Activated T-helper 1 cell treated with anti-CD3 and anti-CD28 coated beads, Interleukin-12 subunit alpha, Interleukin-12 subunit beta, Interleukin-2, Interleukin-4 antibody, amounts not matched to agents 30 ng/mL and 10 ng/mL and 1 ng/mL, durations not matched to agents 14 hours and 24 hours and 36 hours (primary cell): ENCODE measurements around the gene MCOLN3. TPM values are rescaled to one million over a fixed set of nuclear protein-coding genes. Genes with fewer than 3 reads are reported as not detected.
"Not testable (repeated sequence)": the region's sequence is repeated elsewhere in the genome, so short reads cannot be mapped to it uniquely, and the experiment has no call there.

Experiments
- DNase-seq: peaks from one replicate; pipeline ENCODE4 v3.0.0; 2021; ENCODE audit warnings: low spot score
- H3K27ac Mint-ChIP-seq: one replicate; pipeline ENCODE4 v1.8.0; 2021; ENCODE audit warnings: mild to moderate bottlenecking, mixed read lengths
- H3K27me3 Mint-ChIP-seq: one replicate; pipeline ENCODE4 v1.8.0; 2022; ENCODE audit warnings: mild to moderate bottlenecking, moderate library complexity, mixed read lengths; ENCODE audit not compliant: insufficient read depth
- H3K36me3 Mint-ChIP-seq: one replicate; pipeline ENCODE4 v1.8.0; 2021; ENCODE audit warnings: low read depth, mixed read lengths
- H3K4me1 Mint-ChIP-seq: one replicate; pipeline ENCODE4 v1.8.0; 2021; ENCODE audit warnings: low read depth, mixed read lengths
- H3K4me3 Mint-ChIP-seq: one replicate; pipeline ENCODE4 v1.8.0; 2021; ENCODE audit warnings: mild to moderate bottlenecking, moderate library complexity, mixed read lengths
- H3K9me3 Mint-ChIP-seq: one replicate; pipeline ENCODE4 v1.8.0; 2021; ENCODE audit warnings: mixed read lengths
- intact Hi-C: fragments of 100-400 bp; cut with micrococcal nuclease; formaldehyde crosslinking; loops from one replicate; pipeline ENCODE4 v1.15.1; 2024
- total RNA-seq: library from RNA; stranded (reverse); gene quantifications from 2 replicates; pipeline ENCODE4 v1.2.3, GENCODE V29; 2022

Gene MCOLN3
- total RNA-seq, 1 donor from 2014 or later: 1.7 TPM

GRCh38 chr1:84997667-84998600 lies 50.4 kb downstream of the MCOLN3 start:
- Mint-ChIP-seq H3K4me3 (peak overlapping the region; percentile 88), H3K27me3 (peaks cover 13% of the 10 kb centered on the region), H3K9me3 (no peaks in the 10 kb centered on the region), H3K36me3 (peaks cover 21% of the 10 kb centered on the region), H3K4me1 (peaks cover 46% of the 10 kb centered on the region), H3K27ac (peak overlapping the region; percentile 74)
- DNase-seq: no peak
- intact Hi-C loops: loop anchor here (1.0 to 5.0 kb wide), 7 partner anchors 51 to 426 kb away; partner anchors contain the start of genes BCL10, CTBS, MCOLN3 and SYDE2

- no peaks in the 10 kb centered on the region for H3K9me3 Mint-ChIP-seq
- intact Hi-C loops: loop anchor here (1.0 to 5.0 kb wide), 10 partner anchors 9 to 425 kb away; partner anchors contain the start of genes BCL10, CTBS and MCOLN3
- H3K36me3 Mint-ChIP-seq: peaks cover 25% of the 10 kb centered on the region
- peak within 1 kb of the TSS; percentile 88 for H3K27ac Mint-ChIP-seq
- peak within 1 kb of the TSS; percentile 88 for H3K4me3 Mint-ChIP-seq
- peak; percentile 52 for DNase-seq
- H3K27me3 Mint-ChIP-seq: peaks cover 12% of the 10 kb centered on the region
- H3K4me1 Mint-ChIP-seq: peaks cover 55% of the 10 kb centered on the region
Measured at GRCh38 chr1:84996846-84997666, 51.2 kb downstream of the MCOLN3 start, which contains the start of gene MCOLN2. MCOLN2 (minus strand) TSS chr1:84997113; CDS start chr1:84996872, 241 bp downstream.

GRCh38 chr1:84995484-84996334 lies 52.6 kb downstream of the MCOLN3 start:
- peak overlapping the region; percentile 87 for H3K4me3 Mint-ChIP-seq
- peak overlapping the region; percentile 88 for H3K27ac Mint-ChIP-seq
- peaks cover 61% of the 10 kb centered on the region for H3K4me1 Mint-ChIP-seq
- no peak for DNase-seq
- peaks cover 31% of the 10 kb centered on the region for H3K36me3 Mint-ChIP-seq
- no peaks in the 10 kb centered on the region for H3K9me3 Mint-ChIP-seq
- H3K27me3 Mint-ChIP-seq: peaks cover 9% of the 10 kb centered on the region
- intact Hi-C loops: loop anchor here (1.0 to 5.0 kb wide), 11 partner anchors 7 to 423 kb away; partner anchors contain the start of genes BCL10, C1orf52, CTBS and MCOLN3

GRCh38 chr1:84991097-84991920 lies 57.0 kb downstream of the MCOLN3 start:
- H3K4me3 Mint-ChIP-seq: peak overlapping the region; percentile 52
- intact Hi-C loops: no loop called here
- H3K4me1 Mint-ChIP-seq: peaks cover 65% of the 10 kb centered on the region
- H3K9me3 Mint-ChIP-seq: no peaks in the 10 kb centered on the region
- H3K27me3 Mint-ChIP-seq: no peaks in the 10 kb centered on the region
- peak overlapping the region; percentile 55 for H3K27ac Mint-ChIP-seq
- DNase-seq: no peak
- H3K36me3 Mint-ChIP-seq: peaks cover 41% of the 10 kb centered on the region

- Mint-ChIP-seq H3K9me3 (peaks cover 8% of the 10 kb centered on the region), H3K27me3 (no peaks in the 10 kb centered on the region), H3K4me3 (peak overlapping the region; percentile 45), H3K4me1 (peaks cover 71% of the 10 kb centered on the region), H3K27ac (peak overlapping the region; percentile 75), H3K36me3 (peaks cover 47% of the 10 kb centered on the region)
- intact Hi-C loops: loop anchor here (1.0 to 5.0 kb wide), 3 partner anchors 8 to 39 kb away; no protein-coding TSS in a partner anchor
- DNase-seq: peak; percentile 19
Measured at GRCh38 chr1:84988588-84988987, 59.7 kb downstream of the MCOLN3 start.

- not testable (repeated sequence) for H3K4me3 Mint-ChIP-seq, H3K9me3 Mint-ChIP-seq, DNase-seq, H3K27ac Mint-ChIP-seq, H3K27me3 Mint-ChIP-seq
- intact Hi-C loops: loop anchor here (5.0 kb wide), 1 partner anchor 41 kb away; no protein-coding TSS in a partner anchor
- peaks cover 38% of the 10 kb centered on the region for H3K36me3 Mint-ChIP-seq
- peaks cover 52% of the 10 kb centered on the region for H3K4me1 Mint-ChIP-seq
Measured at GRCh38 chr1:84986561-84986960, 61.7 kb downstream of the MCOLN3 start.

GRCh38 chr1:84985365-84985764 lies 62.9 kb downstream of the MCOLN3 start:
- intact Hi-C loops: loop anchor here (5.0 kb wide), 1 partner anchor 42 kb away; no protein-coding TSS in a partner anchor
- no peak overlapping the region for H3K4me3 Mint-ChIP-seq
- H3K27ac Mint-ChIP-seq: no peak overlapping the region
- H3K4me1 Mint-ChIP-seq: peaks cover 56% of the 10 kb centered on the region
- peaks cover 3% of the 10 kb centered on the region for H3K27me3 Mint-ChIP-seq
- DNase-seq: no peak
- H3K36me3 Mint-ChIP-seq: peaks cover 45% of the 10 kb centered on the region
- peaks cover 20% of the 10 kb centered on the region for H3K9me3 Mint-ChIP-seq

- H3K36me3 Mint-ChIP-seq: peaks cover 59% of the 10 kb centered on the region
- H3K27me3 Mint-ChIP-seq: peaks cover 3% of the 10 kb centered on the region
- peaks cover 70% of the 10 kb centered on the region for H3K4me1 Mint-ChIP-seq
- no peak for DNase-seq
- no peak overlapping the region for H3K4me3 Mint-ChIP-seq
- intact Hi-C loops: no loop called here
- peaks cover 34% of the 10 kb centered on the region for H3K9me3 Mint-ChIP-seq
- H3K27ac Mint-ChIP-seq: no peak overlapping the region
Measured at GRCh38 chr1:84982395-84982794, 65.9 kb downstream of the MCOLN3 start.

- Mint-ChIP-seq H3K9me3 (peaks cover 16% of the 10 kb centered on the region), H3K27ac (peak overlapping the region; percentile 41), H3K4me1 (peaks cover 86% of the 10 kb centered on the region), H3K4me3 (no peak overlapping the region), H3K27me3 (no peaks in the 10 kb centered on the region), H3K36me3 (peaks cover 49% of the 10 kb centered on the region)
- intact Hi-C loops: no loop called here
- no peak for DNase-seq
Measured at GRCh38 chr1:84975035-84975434, 73.3 kb downstream of the MCOLN3 start.

GRCh38 chr1:84973498-84974334 lies 74.6 kb downstream of the MCOLN3 start:
- peaks cover 6% of the 10 kb centered on the region for H3K9me3 Mint-ChIP-seq
- intact Hi-C loops: loop anchor here (1.0 kb wide), 2 partner anchors 28 to 54 kb away; no protein-coding TSS in a partner anchor
- H3K36me3 Mint-ChIP-seq: peaks cover 47% of the 10 kb centered on the region
- H3K27ac Mint-ChIP-seq: peak overlapping the region; percentile 70
- peak; percentile 13 for DNase-seq
- H3K27me3 Mint-ChIP-seq: no peaks in the 10 kb centered on the region
- peak overlapping the region; percentile 32 for H3K4me3 Mint-ChIP-seq
- H3K4me1 Mint-ChIP-seq: peaks cover 82% of the 10 kb centered on the region
